ENCODE data around the gene P2RY8.
A peak's percentile ranks its signal among the peaks of the same experiment; 100 is the strongest.

The P2RY8 gene

DNA sequence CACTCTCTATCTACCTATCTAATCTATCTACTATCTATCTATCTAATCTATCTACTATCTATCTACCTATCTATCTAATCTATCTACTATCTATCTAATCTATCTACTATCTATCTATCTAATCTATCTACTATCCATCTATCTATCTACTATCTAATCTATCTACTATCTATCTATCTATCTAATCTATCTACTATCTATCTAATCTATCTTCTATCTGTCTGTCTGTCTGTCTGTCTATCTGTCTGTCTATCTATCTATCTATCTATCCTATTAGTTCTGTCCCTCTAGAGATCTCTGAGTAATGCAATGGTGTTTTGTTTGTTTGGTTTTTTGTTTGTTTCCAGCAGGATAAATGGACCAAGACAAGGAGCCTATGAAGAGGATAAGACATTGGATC lies 74.9 kb downstream of the P2RY8 start:
- no peak overlapping the region for H3K4me3 ChIP-seq (ENCODE audit: control insufficient read depth, low read depth, low read length)
- no peak for DNase-seq (ENCODE audit: low read depth)
- no peak for TF ChIP-seq CTCF (IDR thresholded peaks at IDR 0.05; ENCODE audit: control insufficient read depth, insufficient read depth, low read depth, low read length, missing control alignments)

- H3K4me3 ChIP-seq (ENCODE audit: control insufficient read depth, low read depth, low read length), result no peak overlapping the region
- TF ChIP-seq CTCF (IDR thresholded peaks at IDR 0.05; ENCODE audit: control insufficient read depth, insufficient read depth, low read depth, low read length, missing control alignments), result no peak
- no peak for DNase-seq (ENCODE audit: low read depth)
Observed at GRCh38 chrX:1455948-1456280, 81.1 kb downstream of the P2RY8 start.

- peak; percentile 17 for DNase-seq (ENCODE audit: low read depth)
- TF ChIP-seq CTCF (IDR thresholded peaks at IDR 0.05; ENCODE audit: control insufficient read depth, insufficient read depth, low read depth, low read length, missing control alignments), result peak; percentile 95
- H3K4me3 ChIP-seq (ENCODE audit: control insufficient read depth, low read depth, low read length), result peak overlapping the region; percentile 72
Observed at GRCh38 chrX:1453951-1454785, 82.8 kb downstream of the P2RY8 start.

GRCh38 chrX:1453395-1453783 lies 83.6 kb downstream of the P2RY8 start:
- TF ChIP-seq CTCF (IDR thresholded peaks at IDR 0.05; ENCODE audit: control insufficient read depth, insufficient read depth, low read depth, low read length, missing control alignments), result no peak
- H3K4me3 ChIP-seq (ENCODE audit: control insufficient read depth, low read depth, low read length), result peak overlapping the region; percentile 72
- DNase-seq (ENCODE audit: low read depth), result no peak

GRCh38 chrX:1452516-1453394 lies 84.2 kb downstream of the P2RY8 start, which contains the start of gene ASMTL:
ASMTL (minus strand) TSS chrX:1452909; CDS start chrX:1452840, 69 bp downstream.
- H3K4me3 ChIP-seq (ENCODE audit: control insufficient read depth, low read depth, low read length), result peak within 1 kb of the TSS; percentile 93
- no peak for TF ChIP-seq CTCF (IDR thresholded peaks at IDR 0.05; ENCODE audit: control insufficient read depth, insufficient read depth, low read depth, low read length, missing control alignments)
- DNase-seq (ENCODE audit: low read depth), result peak; percentile 96

GRCh38 chrX:1451661-1452515 lies 85.1 kb downstream of the P2RY8 start:
- no peak for TF ChIP-seq CTCF (IDR thresholded peaks at IDR 0.05; ENCODE audit: control insufficient read depth, insufficient read depth, low read depth, low read length, missing control alignments)
- peak overlapping the region; percentile 93 for H3K4me3 ChIP-seq (ENCODE audit: control insufficient read depth, low read depth, low read length)
- no peak for DNase-seq (ENCODE audit: low read depth)
